HG03469 (cell line): Measurements from ENCODE around the gene ULK3.
"Not testable (repeated sequence)": the region's sequence is repeated elsewhere in the genome, so short reads cannot be mapped to it uniquely, and the experiment has no call there.

Experiments used
- ATAC-seq: cut with Tn5 transposase; IDR thresholded peaks from one replicate; pipeline ENCODE4 v1.9.1; 2021; ENCODE audit warnings: mild to moderate bottlenecking, moderate library complexity, moderate number of reproducible peaks; ENCODE audit not compliant: unreplicated experiment

The ULK3 gene, protein sequence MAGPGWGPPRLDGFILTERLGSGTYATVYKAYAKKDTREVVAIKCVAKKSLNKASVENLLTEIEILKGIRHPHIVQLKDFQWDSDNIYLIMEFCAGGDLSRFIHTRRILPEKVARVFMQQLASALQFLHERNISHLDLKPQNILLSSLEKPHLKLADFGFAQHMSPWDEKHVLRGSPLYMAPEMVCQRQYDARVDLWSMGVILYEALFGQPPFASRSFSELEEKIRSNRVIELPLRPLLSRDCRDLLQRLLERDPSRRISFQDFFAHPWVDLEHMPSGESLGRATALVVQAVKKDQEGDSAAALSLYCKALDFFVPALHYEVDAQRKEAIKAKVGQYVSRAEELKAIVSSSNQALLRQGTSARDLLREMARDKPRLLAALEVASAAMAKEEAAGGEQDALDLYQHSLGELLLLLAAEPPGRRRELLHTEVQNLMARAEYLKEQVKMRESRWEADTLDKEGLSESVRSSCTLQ

DNA sequence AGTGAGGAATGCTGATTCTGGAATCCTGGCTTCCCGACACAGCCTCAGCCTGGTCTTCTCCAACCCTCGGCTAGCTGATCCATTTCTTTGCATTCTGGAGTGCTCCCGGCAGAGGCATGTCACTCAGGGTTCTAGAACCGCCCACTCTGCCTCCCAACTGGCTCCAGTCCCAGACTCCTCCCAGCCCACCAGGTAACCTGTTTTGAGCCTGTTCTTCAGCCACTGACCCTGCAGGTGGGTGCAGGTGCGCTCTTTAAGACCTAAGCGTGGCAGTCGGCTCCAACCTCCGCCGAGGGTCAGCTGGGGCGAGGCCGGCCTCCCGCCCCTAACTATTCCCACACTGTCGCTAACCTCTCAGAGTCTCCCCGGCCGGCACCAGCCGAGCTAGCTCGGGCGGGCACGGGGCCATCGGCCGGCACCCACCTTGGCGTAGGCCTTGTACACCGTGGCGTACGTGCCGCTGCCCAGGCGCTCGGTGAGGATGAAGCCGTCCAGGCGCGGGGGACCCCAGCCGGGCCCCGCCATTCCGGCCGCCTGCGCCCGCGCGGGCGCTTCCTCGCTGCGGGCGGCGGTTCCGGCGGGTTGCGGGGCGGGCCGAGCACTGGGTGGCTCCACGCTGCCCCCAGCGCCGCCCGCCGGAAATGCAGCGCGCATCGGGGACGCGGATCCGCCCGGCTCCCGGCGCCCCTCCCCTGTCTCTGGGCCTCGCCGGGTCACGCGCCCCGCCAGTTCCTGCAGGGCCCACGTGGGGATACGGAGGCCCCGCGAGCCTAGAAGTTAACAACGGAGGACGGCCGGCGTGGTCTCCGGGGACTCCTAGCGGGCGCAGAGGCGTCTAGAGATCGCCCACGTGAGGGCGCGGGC is at the start of gene ULK3:
TSS of gene ULK3 (minus strand) at position 576 of the 864 bp plus-strand sequence. CDS start at position 525, 51 bp downstream.
- ATAC-seq, result peak; percentile 66

DNA sequence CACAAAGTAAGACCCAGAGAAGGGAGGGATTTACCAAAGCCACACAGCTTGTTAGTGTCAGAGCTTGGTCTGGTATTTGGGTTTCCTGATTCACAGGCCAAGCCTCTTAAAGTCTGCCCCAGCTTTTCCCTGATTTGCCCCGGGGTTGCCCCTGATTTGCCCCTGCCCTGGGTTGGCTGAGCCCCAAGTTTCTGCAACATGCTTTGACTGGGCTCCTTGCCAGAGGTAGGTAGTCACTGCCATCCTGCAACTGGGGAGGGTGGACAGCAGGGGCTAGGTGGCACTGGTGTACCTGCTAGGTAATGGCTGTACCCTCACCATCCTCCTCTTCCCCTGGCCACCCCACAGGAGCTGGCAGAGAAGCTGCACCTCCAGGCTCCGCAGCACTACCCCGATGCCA is 49.4 kb upstream of the ULK3 start:
- ATAC-seq, result no peak

DNA sequence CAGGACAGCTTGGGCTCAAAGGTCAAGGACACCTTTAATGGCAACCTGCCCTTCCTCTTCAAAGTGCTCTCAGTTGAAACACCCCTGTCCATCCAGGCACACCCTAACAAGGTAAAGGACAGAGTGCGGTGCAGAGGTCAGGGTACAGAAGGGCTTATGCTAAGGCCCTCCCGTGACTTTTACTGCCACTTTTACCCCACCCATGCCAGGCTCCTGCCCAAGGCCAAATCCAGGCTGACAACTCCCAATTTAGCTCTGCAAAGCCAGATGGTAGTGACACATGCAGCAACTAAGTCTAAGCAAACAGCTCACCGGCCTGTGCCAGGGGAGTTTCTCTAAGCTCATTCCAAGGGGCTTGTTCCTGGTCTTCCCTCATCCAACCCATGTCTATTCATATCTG is 48.5 kb upstream of the ULK3 start:
- ATAC-seq, result no peak

DNA sequence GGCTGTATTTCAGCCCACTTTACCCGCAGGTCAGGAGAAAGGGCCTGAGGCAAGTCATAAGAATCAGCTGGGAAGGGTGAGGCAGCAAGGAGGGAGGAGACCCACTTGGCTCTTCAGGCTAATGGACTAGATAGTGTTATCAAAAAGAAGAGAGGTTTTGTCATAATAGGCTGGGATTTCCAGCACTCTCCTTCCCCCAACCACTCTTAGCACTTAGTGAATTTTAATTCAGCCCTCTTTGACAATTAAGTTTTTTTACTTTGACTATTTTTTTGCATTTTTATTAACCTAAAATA is 47.7 kb upstream of the ULK3 start:
- ATAC-seq, result no peak

DNA sequence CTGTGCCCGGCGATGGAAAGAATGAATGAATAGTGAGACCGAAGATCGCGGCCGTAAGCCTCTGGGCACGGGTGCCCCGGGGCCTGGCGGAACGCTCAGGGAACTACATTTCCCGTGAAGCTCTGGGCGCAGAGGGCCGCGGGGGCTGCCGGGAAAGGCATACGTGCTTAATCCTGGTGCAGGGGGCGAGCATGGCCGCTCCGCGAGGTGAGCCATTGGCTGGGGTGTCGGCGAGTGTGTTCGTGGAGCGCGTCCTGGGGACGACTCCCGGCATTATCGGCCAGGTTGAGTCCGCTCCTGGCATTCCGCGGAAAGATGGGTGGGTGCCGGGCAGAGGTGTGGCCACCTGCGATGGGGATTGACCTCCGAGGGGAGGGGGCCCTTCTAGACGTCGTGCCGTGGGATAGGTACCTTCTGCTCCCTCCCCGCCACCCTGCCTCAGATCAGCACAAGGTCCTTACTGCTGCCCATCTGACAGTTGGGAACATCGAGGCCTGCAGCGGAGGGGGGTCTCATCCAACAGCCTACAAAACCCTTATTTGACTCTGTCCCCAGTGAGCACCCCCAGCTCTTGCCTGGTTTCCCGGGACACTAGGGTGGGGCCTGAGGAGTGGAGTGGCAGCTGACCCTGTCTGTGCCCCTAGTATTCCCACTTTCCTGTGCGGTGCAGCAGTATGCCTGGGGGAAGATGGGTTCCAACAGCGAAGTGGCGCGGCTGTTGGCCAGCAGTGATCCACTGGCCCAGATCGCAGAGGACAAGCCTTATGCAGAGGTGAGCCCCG is 47.1 kb upstream of the ULK3 start, which contains the start of gene MPI:
TSS of gene MPI (plus strand) at position 160 of the 782 bp plus-strand sequence. CDS start at position 192, 32 bp downstream.
- no peak for ATAC-seq

DNA sequence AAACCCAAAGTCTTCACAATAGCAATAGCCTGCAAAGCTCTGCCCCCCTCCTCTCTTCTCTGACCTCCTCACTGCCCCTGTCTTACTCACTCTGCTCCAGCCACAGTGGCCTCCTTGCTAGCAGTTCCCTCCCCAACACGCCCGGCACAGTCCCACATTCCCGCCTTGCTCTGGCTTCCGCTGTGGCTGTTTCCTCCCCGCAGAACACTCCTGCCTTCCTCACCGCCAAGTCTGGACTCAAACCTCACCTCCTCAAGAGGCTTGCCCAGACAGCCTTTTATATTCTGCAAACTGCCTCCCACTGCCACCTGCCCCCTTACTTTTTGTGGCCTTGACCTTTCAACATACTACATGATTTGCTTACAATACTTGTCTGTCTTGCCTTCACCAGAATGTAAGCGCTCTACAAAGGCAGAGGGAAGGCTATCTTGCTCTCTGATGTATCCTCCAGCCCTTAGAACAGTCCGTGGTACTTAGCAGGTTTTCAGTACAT is 46.5 kb upstream of the ULK3 start:
- no peak for ATAC-seq

DNA sequence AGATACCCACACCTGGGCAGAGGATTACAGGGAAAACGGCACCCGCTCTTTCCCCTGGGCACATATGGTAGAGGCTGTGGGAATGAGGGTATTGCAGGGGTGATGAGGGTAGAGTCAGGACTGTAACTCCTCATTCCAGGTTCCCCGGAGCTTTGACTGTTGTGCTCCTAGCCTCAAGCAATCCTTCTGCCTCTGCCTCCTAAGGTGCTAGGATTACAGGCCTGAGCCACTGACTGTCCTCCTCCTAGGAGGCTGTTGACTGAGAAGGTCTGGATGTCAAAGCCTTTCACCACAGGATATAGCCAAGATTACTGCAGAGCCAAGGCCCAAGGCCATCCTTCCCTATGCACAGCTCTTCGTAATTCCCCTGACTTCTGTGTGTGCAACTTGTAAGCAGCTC is 45.8 kb upstream of the ULK3 start:
- no peak for ATAC-seq

DNA sequence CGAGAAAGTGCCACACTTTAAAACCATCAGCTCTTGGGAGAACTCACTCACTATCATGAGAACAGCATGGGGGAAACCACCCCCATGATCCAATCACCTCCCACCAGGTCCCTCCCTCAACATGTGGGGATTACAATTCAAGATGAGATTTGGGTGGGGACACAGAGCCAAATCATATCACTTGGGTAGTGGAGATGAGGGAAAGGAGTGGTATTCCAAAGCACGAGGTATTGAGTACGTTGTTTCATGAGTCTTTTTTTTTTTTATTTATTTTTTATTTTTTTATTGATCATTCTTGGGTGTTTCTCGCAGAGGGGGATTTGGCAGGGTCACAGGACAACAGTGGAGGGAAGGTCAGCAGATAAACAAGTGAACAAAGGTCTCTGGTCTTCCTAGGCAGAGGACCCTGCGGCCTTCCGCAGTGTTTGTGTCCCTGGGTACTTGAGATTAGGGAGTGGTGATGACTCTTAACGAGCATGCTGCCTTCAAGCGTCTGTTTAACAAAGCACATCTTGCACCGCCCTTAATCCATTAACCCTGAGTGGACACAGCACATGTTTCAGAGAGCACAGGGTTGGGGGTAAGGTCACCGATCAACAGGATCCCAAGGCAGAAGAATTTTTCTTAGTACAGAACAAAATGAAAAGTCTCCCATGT is 44.7 kb upstream of the ULK3 start:
- not testable (repeated sequence) for ATAC-seq

DNA sequence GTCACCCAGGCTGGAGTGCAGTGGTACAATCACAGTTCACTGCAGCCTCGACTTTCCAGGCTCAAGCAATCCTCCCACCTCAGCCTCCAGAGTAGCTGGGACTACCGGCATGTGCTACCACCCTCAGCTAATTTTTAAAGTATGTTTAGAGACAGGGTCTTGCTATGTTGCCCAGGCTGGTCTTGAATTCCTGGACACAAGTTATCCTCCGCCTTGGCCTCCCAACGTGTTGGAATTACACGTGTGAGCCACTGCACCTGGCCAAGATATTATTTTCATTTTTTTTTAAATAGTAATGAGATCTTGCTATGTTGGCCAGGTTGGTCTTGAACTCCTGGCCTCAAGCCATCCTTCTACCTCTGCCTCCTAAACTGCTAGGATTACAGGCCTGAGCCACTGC is 42.5 kb upstream of the ULK3 start:
- no peak for ATAC-seq

DNA sequence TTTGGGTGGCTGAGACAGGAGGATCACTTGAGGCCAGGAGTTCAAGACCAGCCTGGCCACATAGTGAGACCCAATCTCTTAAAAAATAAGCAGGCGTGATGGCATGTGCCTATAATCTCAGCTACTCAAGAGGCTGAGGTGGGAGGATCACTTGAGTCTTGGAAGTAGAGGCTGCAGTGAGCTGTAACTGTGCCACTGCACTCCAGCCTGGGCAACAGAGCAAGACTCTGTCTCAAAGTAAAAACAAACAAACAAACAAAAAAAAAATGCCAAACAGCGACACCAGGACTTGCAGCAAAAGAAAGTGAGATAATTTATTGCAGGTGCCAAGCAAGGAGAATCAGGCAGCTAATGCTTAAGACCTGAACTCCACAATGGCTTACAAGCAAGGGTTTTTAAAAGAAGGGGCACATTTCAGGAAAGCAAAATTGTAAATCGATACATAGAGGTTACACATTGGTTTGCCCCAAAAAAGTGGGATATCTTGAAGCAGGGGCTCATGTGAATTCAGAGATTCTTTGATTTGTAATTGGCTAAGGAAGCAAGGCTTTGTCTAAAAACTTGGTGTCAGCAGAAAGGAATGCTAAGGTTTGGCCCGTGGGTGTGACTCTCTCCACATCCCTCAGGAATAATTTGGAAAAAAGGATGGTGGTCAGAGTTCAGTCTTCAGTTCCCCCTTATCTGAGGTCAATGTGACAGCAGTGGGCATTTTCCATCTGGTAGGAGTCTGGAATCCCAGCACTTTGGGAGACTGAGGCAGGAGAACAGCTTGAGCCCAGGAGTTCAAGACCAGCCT is 41.7 kb upstream of the ULK3 start:
- ATAC-seq, result no peak

DNA sequence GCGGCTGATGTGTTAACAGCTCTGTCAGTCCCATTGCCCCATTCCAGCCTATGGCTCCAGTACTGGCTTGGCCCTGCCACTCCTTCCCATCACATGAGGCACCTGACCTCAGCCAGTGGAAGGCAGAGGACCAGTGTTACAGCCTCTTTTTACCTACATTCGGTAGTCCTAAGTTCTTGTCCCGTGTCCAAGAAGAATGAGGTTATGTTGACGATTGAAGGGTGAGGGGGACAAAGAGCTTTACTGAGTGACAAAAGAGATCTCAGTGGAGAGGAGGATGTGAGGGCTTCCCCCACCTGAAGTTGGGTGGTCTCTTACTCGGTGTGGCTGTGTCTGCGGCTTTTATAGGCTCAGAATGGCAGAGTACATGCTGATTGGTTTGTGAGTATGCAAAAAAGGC is 39.6 kb upstream of the ULK3 start:
- no peak for ATAC-seq

DNA sequence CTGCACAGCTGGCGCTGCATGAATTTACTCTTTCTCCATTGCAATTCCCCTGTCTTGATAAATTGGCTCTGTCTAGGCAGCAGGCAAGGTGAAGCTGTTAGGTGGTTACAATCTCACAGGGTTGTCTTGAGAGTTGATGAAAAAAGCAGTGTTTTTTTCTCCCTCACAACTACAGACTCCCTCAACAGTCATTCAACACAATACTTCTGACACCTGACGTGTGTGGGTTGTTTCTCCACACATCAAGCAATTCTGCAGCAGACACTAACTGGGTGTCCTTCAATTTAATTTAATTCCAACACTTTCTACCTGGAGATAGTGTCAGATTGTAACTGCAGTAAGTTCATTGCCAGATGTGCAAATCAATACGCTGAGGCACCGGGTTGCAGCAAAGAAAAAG is 35.3 kb upstream of the ULK3 start:
- no peak for ATAC-seq

DNA sequence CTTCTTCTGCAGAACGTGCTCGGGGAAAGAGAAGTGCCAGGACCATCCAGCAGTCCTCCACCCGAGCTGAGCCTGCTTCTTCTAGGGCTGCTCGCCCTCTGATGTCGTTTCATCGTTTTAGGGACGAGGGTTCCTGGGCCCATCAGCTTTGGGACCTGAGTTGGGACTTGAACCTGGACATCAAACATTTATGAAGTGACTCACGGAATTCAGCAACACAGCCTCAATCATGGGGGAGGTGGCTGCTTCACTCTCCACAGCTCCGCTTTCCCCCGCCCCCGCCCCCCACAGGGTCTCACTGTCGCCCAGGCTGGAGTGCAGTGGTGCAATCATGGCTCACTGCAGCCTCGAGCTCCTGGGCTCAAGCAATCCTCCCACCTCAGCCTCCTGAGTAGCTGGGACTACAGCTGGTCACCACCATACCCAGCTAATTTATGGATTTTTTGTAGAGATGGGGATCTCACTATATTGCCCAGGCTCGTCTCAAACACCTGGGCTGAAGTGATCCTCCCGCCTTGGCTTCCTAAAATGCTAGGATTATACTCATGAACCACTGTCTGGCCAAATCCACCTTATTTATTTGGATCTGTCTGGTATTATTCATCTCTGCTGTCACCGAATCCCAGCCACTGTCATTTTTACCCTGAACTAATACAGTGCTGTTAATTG is 30.9 kb upstream of the ULK3 start:
- ATAC-seq, result no peak

DNA sequence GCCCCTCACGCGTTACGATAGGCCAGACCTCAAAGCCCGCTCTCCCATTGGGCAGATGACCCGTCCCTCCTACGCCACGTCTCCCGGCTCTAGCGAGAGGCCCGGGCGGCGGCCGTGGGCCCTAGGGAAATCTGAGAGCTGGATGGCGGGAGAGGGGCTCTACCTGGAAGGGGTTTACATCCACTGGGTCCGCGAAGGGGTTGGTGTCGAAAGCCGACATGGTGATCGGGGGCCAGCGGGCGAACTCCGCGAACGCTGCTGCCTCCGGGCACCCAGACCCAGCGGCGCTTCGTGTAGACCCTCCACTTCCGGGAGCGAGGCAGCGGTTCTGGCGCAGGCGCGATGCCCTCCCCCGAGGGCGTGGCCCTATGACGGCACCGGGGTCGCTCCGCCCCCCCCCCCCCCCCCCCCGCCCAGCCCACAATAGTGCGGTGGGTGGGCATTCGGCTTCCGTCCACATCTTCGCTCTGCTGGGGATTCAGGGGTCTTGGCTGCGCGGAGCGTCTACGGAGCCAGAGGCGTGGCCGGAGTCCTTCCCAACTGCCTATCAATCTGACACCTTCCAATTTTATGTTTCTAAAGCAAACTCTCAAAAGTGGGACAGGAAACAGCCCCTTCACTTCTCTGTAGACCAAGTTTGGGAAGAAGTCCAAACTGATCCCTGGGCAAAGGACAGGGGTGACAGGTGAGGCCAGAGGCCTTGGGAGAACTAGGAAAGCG is 30.2 kb upstream of the ULK3 start, which contains the start of gene SCAMP2:
TSS of gene SCAMP2 (minus strand) at position 330 of the 720 bp plus-strand sequence. CDS start at position 220, 110 bp downstream.
- ATAC-seq, result peak; percentile 66

DNA sequence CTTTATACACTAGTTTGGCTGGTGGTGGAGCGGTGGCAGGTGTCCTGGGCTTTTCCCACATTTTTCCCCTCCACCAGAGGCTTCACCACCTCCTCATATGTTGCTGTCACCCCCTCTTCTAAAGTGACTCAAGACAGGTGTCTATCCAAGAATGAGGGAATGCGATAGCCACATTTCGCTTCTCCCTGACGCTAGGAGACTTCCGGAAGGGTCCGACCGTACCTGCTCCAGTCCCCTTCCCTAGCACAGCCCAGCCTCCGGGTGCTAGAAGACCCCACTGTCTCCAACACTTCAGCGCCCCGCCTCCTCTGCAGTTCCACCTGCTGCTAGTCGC is 29.7 kb upstream of the ULK3 start:
- no peak for ATAC-seq

DNA sequence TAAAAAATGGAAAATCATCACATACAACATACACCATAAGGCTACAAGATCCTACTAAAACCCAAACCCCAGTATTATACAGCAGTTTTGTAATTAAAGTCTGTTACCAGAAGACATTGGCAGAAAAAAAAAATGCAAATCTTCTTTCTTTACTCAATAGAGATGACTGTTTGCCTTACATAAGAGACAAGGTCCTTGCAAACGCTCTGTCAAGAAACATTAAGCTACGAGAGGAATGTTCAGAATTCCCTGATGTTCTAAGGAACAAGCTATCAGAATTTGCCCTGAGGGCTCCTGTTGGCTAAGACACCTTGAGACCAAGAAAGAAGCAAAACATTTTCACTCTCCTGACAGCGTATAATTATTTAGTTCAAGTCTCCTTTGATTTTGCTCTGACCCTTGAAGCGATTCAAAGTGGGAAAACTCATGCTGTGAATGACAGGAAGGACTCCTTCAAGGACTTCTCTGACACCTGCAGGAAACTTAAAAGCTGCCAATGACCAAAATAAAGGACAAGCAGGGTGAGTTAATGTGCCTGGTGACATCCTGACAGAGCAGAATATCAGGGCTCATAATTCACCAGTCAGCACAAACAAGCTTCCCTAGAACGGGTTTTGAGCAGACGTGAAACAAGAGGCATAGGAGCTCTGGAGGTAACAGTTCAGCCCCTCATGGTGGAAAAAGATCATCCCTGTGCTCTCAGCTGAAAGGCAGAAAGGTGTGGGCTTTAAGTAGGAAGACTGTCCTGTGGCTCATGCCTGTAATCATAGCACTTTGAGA is 27.7 kb upstream of the ULK3 start:
- ATAC-seq, result no peak

DNA sequence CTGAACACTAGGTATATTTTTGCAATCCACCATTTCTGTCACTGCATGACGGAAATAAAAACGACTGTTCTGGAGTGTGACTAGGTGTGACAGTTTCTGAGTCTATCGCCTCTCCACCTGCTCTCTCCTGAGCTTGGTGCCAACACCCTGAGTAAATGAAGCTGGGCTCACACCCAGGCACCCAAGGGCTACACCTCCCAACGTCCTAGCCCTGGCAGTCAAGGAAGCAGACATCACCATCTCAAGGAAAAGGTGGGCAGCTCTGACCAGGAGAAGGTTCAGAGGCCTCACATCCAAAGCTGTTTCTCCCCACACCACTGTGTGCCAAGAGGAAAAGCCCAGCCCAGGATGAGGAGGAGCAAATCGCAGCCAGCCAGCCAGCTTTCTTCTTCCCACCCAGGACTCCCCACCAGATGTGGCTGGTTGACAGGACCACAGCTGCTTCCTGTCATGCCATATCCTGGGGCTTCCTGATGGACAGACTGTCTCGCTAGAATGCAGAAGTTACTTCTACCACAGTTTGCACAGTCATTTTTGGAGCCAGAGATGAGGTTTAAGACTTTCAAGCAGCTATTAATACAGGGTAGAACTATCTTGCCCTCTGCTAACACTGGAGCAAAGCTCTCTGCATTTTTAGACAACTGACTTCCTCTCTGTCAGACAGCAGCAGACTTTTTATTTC is 26.9 kb upstream of the ULK3 start:
- peak; percentile 32 for ATAC-seq
